Muscle of back (tissue), 11 donors: ENCODE measurements around the gene C4A. TPM values are rescaled to one million over a fixed set of nuclear protein-coding genes. Genes with fewer than 3 reads are reported as not detected.
"Not testable (repeated sequence)": the region's sequence is repeated elsewhere in the genome, so short reads cannot be mapped to it uniquely, and the experiment has no call there.

ENCODE experiments used
- DNase-seq, 3 donors: peaks; one replicate each; pipeline versions ENCODE4 v3.0.0 to v3.0.0-alpha.2; 2013
- polyA plus RNA-seq, 10 donors: library from polyadenylated mRNA; unstranded; fragments of 120-200 nt; gene quantifications; one replicate each; pipeline ENCODE4 v1.2.1, GENCODE V29; 2013; ENCODE audit not compliant: insufficient read length in 10 of 10

C4A gene
- polyA plus RNA-seq, 10 donors = 6.2 to 21.3 (median 10.3) TPM

- no peak for DNase-seq
Measured at GRCh38 chr6:31979238-31979898, 2.5 kb upstream of the C4A start.

- DNase-seq = not testable (repeated sequence)
Measured at GRCh38 chr6:31980195-31980876, 1.5 kb upstream of the C4A start.

GRCh38 chr6:31980998-31981397, 859 bp upstream of the C4A start:
- not testable (repeated sequence) for DNase-seq

GRCh38 chr6:31989363-31989762, 7.5 kb downstream of the C4A start:
- not testable (repeated sequence) for DNase-seq

GRCh38 chr6:31994421-31994820, 12.6 kb downstream of the C4A start:
- not testable (repeated sequence) for DNase-seq

- DNase-seq = not testable (repeated sequence)
Measured at GRCh38 chr6:31996385-31996784, 14.5 kb downstream of the C4A start.

GRCh38 chr6:32002546-32003268, 20.9 kb downstream of the C4A start:
- not testable (repeated sequence) for DNase-seq

GRCh38 chr6:32003301-32003700, 21.4 kb downstream of the C4A start:
- DNase-seq = not testable (repeated sequence)

- not testable (repeated sequence) for DNase-seq
Measured at GRCh38 chr6:32004393-32004792, 22.5 kb downstream of the C4A start.

- DNase-seq = not testable (repeated sequence)
Measured at GRCh38 chr6:32004864-32005537, 23.1 kb downstream of the C4A start.

- DNase-seq = not testable (repeated sequence)
Measured at GRCh38 chr6:32005538-32005880, 23.7 kb downstream of the C4A start.

GRCh38 chr6:32005991-32006529, 24.2 kb downstream of the C4A start:
- DNase-seq = not testable (repeated sequence)

- not testable (repeated sequence) for DNase-seq
Measured at GRCh38 chr6:32007086-32007485, 25.2 kb downstream of the C4A start.

- DNase-seq = not testable (repeated sequence)
Measured at GRCh38 chr6:32008037-32008436, 26.2 kb downstream of the C4A start.

GRCh38 chr6:32008616-32009015, 26.8 kb downstream of the C4A start:
- DNase-seq = not testable (repeated sequence)

- not testable (repeated sequence) for DNase-seq
Measured at GRCh38 chr6:32009537-32009936, 27.7 kb downstream of the C4A start.

GRCh38 chr6:32010856-32011530, 29.1 kb downstream of the C4A start:
- DNase-seq = not testable (repeated sequence)

- DNase-seq = not testable (repeated sequence)
Measured at GRCh38 chr6:32012941-32013617, 31.2 kb downstream of the C4A start.

GRCh38 chr6:32013738-32014137, 31.9 kb downstream of the C4A start:
- DNase-seq = not testable (repeated sequence)

- not testable (repeated sequence) for DNase-seq
Measured at GRCh38 chr6:32014547-32014946, 32.7 kb downstream of the C4A start, which contains the start of gene C4B. Gene C4B, plus strand, starts transcription at chr6:32014795. Its CDS starts 51 bp downstream, at chr6:32014846.
